H1 (cell line): ENCODE data around the gene LRP2BP.

Experiments used
- ASH2L ChIP-seq: fragments of 200-600, 300-600 bp; sonication (generic); IDR thresholded peaks from one replicate; pipeline ENCODE4 v1.7.1; 2017; ENCODE audit warnings: low read length
- CREB1 ChIP-seq: IDR thresholded peaks from 2 replicates; pipeline ENCODE4 v1.6.1; 2012; ENCODE audit warnings: inconsistent platforms
- CTCF ChIP-seq, 3 experiments: IDR thresholded peaks; 1 replicate in 2 of 3; 2 replicates in 1 of 3; pipeline versions ENCODE4 v1.5.1 to v1.6.1; 2011; ENCODE audit warnings: low read length in 3 of 3, mild to moderate bottlenecking in 3 of 3, inconsistent platforms in 2 of 3, low read depth in 1 of 3, moderate library complexity in 1 of 3; ENCODE audit not compliant: insufficient read depth in 1 of 3; ENCODE audit errors: control extremely low read depth in 1 of 3
- EZH2 ChIP-seq: fragments of 200-600 bp; sonication (generic); IDR thresholded peaks from 2 replicates; pipeline ENCODE4 v1.7.1; 2012; ENCODE audit warnings: low read depth, mild to moderate bottlenecking, moderate library complexity, low read length, inconsistent platforms; ENCODE audit not compliant: severe bottlenecking
- HDAC2 ChIP-seq, 2 experiments: fragments of 300-600 bp in 1 of 2; sonication (generic) in 1 of 2; IDR thresholded peaks; 2 replicates each; pipeline ENCODE4 v1.6.1; 2011 to 2012; ENCODE audit warnings: low read depth in 2 of 2, low read length in 2 of 2, mild to moderate bottlenecking in 2 of 2, moderate library complexity in 2 of 2, borderline replicate concordance in 1 of 2, inconsistent platforms in 1 of 2
- JUND ChIP-seq: IDR thresholded peaks from 2 replicates; pipeline ENCODE4 v1.6.1; 2011; ENCODE audit warnings: mild to moderate bottlenecking, improper control_type of control experiment, low read length
- POLR2A ChIP-seq, 2 experiments: IDR thresholded peaks; 1 replicate in 1 of 2; 2 replicates in 1 of 2; pipeline ENCODE4 v1.6.1; 2011; ENCODE audit warnings: low read depth in 2 of 2, low read length in 2 of 2, mild to moderate bottlenecking in 2 of 2; ENCODE audit errors: control extremely low read depth in 1 of 2
- SUZ12 ChIP-seq: fragments of 200-600 bp; sonication (generic); IDR thresholded peaks from 2 replicates; pipeline ENCODE4 v1.6.1; 2012; ENCODE audit warnings: mild to moderate bottlenecking, inconsistent platforms, low read length, moderate library complexity, mixed read lengths
- TBP ChIP-seq: IDR thresholded peaks from 2 replicates; pipeline ENCODE4 v1.6.1; 2011; ENCODE audit warnings: low read depth, low read length, improper control_type of control experiment
- TEAD4 ChIP-seq: IDR thresholded peaks from 2 replicates; pipeline ENCODE4 v1.6.1; 2012; ENCODE audit warnings: low read depth, low read length, inconsistent platforms, mixed read lengths
- YY1 ChIP-seq: IDR thresholded peaks from 2 replicates; pipeline ENCODE4 v1.6.1; 2011; ENCODE audit warnings: low read depth, mild to moderate bottlenecking, low read length

- TF ChIP-seq TBP = no peak
- no peak for TF ChIP-seq ASH2L
- TF ChIP-seq CTCF (IDR thresholded peaks at IDR 0.05; ENCODE audit: control extremely low read depth in 1 of 3, insufficient read depth in 1 of 3, low read depth in 1 of 3, low read length in 3 of 3) = no peak
- no peak for TF ChIP-seq TEAD4
- TF ChIP-seq YY1 = no peak
- TF ChIP-seq CREB1 = no peak
- TF ChIP-seq POLR2A (IDR thresholded peaks at IDR 0.05; ENCODE audit: control extremely low read depth in 1 of 2, low read depth in 2 of 2, low read length in 2 of 2) = no peak
- no peak for TF ChIP-seq EZH2
- TF ChIP-seq HDAC2 (IDR thresholded peaks at IDR 0.05; ENCODE audit: borderline replicate concordance in 1 of 2, low read depth in 2 of 2, low read length in 2 of 2) = no peak
- no peak for TF ChIP-seq SUZ12
- TF ChIP-seq JUND = no peak
These were observed 45.8 kb upstream of the LRP2BP start for GRCh38 chr4:185441479-185441878.
